HepG2 (cell line): ENCODE measurements around the gene PIEZO2. TPM values are rescaled to one million over a fixed set of nuclear protein-coding genes. Genes with fewer than 3 reads are reported as not detected.

ENCODE experiments used
- FIP1L1 ChIP-seq: fragments of 200-400 bp; formaldehyde crosslinking; IDR thresholded peaks from 2 replicates; pipeline ENCODE4 v1.6.1; 2018; ENCODE audit warnings: low read depth, mild to moderate bottlenecking, low read length, moderate library complexity, borderline replicate concordance; ENCODE audit not compliant: insufficient read depth
- FOXA3 ChIP-seq: IDR thresholded peaks from 2 replicates; pipeline ENCODE4 v1.6.1; 2016; ENCODE audit warnings: missing genetic modification reagents, missing compliant biosample characterization
- HOXA5 ChIP-seq: sonication (generic); formaldehyde crosslinking; IDR thresholded peaks from 2 replicates; pipeline ENCODE4 v1.4.0; 2020; ENCODE audit warnings: missing genetic modification reagents
- NRL ChIP-seq: sonication (generic); formaldehyde crosslinking; IDR thresholded peaks from 2 replicates; pipeline ENCODE4 v1.5.0; 2020; ENCODE audit warnings: missing genetic modification reagents, mild to moderate bottlenecking, moderate library complexity, borderline replicate concordance
- SIX1 ChIP-seq: sonication (generic); formaldehyde crosslinking; IDR thresholded peaks from 2 replicates; pipeline ENCODE4 v1.4.0; 2020; ENCODE audit warnings: missing genetic modification reagents, borderline replicate concordance
- SRF ChIP-seq: IDR thresholded peaks from 2 replicates; pipeline ENCODE4 v1.6.1; 2011; ENCODE audit warnings: mild to moderate bottlenecking, low read depth, low read length, moderate library complexity
- TBX2 ChIP-seq: sonication (generic); formaldehyde crosslinking; IDR thresholded peaks from 2 replicates; pipeline ENCODE4 v1.5.0; 2020; ENCODE audit warnings: missing genetic modification reagents, mild to moderate bottlenecking, borderline replicate concordance
- TEF ChIP-seq: sonication (generic); formaldehyde crosslinking; IDR thresholded peaks from 2 replicates; pipeline ENCODE4 v1.5.0; 2020; ENCODE audit warnings: missing genetic modification reagents
- USF2 ChIP-seq, 2 experiments: sonication (generic) in 1 of 2; formaldehyde crosslinking in 1 of 2; IDR thresholded peaks; 2 replicates each; pipeline versions ENCODE4 v1.5.1 to v1.6.1; 2011 to 2020; ENCODE audit warnings: borderline replicate concordance in 1 of 2, low read depth in 1 of 2, low read length in 1 of 2, mild to moderate bottlenecking in 1 of 2, missing genetic modification reagents in 1 of 2, moderate library complexity in 1 of 2
- XRCC5 ChIP-seq: fragments of 200-400 bp; formaldehyde crosslinking; optimal IDR thresholded peaks from 2 replicates; pipeline ENCODE3; 2017; ENCODE audit warnings: mild to moderate bottlenecking, low read length
- ZNF460 ChIP-seq: sonication (generic); formaldehyde crosslinking; IDR thresholded peaks from 2 replicates; pipeline ENCODE4 v1.5.1; 2020; ENCODE audit warnings: missing genetic modification reagents, mild to moderate bottlenecking, borderline replicate concordance
- ZNF609 ChIP-seq: sonication (generic); formaldehyde crosslinking; IDR thresholded peaks from 2 replicates; pipeline ENCODE4 v1.4.0; 2020; ENCODE audit warnings: mild to moderate bottlenecking, missing genetic modification reagents, borderline replicate concordance
- ZNF780A ChIP-seq: sonication (generic); formaldehyde crosslinking; IDR thresholded peaks from 2 replicates; pipeline ENCODE4 v1.8.0; 2022; ENCODE audit warnings: mild to moderate bottlenecking, missing genetic modification reagents, moderate library complexity
- polyA plus RNA-seq, 8 experiments: library from polyadenylated mRNA; depleted of rRNA in 3 of 8; stranded (reverse) in 7 of 8; unstranded in 1 of 8; fragments of >200 nt; fragmentation: Illumina TruSeq in 4 of 8; extraction: Trizol in 4 of 8; gene quantifications; 2 replicates each; pipeline versions ENCODE4 v1.2.1 to v1.2.3, GENCODE V29; 2011 to 2016; ENCODE audit warnings: low read depth in 4 of 8, missing spikeins in 1 of 8, mixed read lengths in 1 of 8; ENCODE audit not compliant: insufficient read depth in 1 of 8
- total RNA-seq, 5 experiments: library from RNA; depleted of rRNA; stranded (reverse); fragments of >200 nt; fragmentation: Illumina TruSeq; extraction: Trizol; gene quantifications; 2 replicates each; pipeline ENCODE4 v1.2.3, GENCODE V29; 2016; ENCODE audit warnings: low read depth in 1 of 5
- TF ChIP-seq, protein P1 (sequence below): sonication (generic); formaldehyde crosslinking; IDR thresholded peaks from 2 replicates; pipeline ENCODE4 v1.5.0; 2020; ENCODE audit warnings: mild to moderate bottlenecking, missing genetic modification reagents, borderline replicate concordance
- TF ChIP-seq, protein P2 (sequence below): sonication (generic); formaldehyde crosslinking; IDR thresholded peaks from 2 replicates; pipeline ENCODE4 v1.5.0; 2020; ENCODE audit warnings: missing genetic modification reagents, mild to moderate bottlenecking, borderline replicate concordance
- TF ChIP-seq, protein P3 (sequence below): sonication (generic); formaldehyde crosslinking; IDR thresholded peaks from 2 replicates; pipeline ENCODE4 v1.8.1; 2023; ENCODE audit warnings: missing genetic modification reagents, mild to moderate bottlenecking, borderline replicate concordance

PIEZO2 gene
- total and polyA plus RNA-seq, 2 of the 13 experiments (the other 11 are each of a cell fraction or from before 2014, with no cell fraction given) = 15.2 to 27.2 TPM

DNA sequence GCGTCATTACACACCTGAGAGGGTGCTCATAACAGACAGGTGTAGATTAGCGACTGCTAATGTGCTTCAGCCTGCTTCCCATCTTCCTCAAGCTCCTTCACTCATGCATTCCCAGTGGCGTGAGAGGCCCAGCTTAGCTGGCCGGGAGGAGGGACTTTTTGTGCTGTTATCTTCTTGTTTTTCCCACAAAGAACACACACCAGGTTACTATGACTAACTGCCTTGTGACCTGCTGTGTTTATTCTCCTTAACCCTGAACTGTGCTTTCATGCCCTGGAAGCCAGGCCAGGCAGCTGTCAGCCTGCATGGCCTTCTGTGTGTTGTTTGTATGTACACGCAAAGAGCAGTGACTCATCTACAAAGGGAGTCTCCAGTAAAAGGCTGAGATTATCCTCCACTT lies 143.8 kb downstream of the PIEZO2 start (continued):
- TF ChIP-seq, protein P1, sequence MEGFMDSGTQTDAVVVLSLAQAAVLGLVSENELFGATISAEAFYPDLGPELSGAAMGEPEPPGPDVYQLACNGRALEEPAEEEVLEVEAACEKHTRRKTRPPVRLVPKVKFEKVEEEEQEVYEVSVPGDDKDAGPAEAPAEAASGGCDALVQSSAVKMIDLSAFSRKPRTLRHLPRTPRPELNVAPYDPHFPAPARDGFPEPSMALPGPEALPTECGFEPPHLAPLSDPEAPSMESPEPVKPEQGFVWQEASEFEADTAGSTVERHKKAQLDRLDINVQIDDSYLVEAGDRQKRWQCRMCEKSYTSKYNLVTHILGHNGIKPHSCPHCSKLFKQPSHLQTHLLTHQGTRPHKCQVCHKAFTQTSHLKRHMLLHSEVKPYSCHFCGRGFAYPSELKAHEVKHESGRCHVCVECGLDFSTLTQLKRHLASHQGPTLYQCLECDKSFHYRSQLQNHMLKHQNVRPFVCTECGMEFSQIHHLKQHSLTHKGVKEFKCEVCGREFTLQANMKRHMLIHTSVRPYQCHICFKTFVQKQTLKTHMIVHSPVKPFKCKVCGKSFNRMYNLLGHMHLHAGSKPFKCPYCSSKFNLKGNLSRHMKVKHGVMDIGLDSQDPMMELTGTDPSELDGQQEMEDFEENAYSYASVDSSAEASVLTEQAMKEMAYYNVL (CRISPR knock-in tag) = no peak; the same call in 1 of the 2 replicates
- TF ChIP-seq ZNF780A (no peak), SRF (no peak), XRCC5 (peak; percentile 52), TEF (no peak), USF2 (IDR thresholded peaks at IDR 0.05; ENCODE audit: low read depth, low read length) (no peak), USF2 (CRISPR knock-in tag; IDR thresholded peaks at IDR 0.05; ENCODE audit: borderline replicate concordance) (no peak), NRL (CRISPR knock-in tag) (no peak), ZNF460 (CRISPR knock-in tag) (no peak), HOXA5 (peak; percentile 58; the same call in 1 of the 2 replicates), FIP1L1 (no peak), FOXA3 (CRISPR knock-in tag) (peak; percentile 99), ZNF609 (CRISPR knock-in tag) (peak; percentile 95), TBX2 (CRISPR knock-in tag) (peak; percentile 96), SIX1 (CRISPR knock-in tag) (peak; percentile 71; the same call in 1 of the 2 replicates)
- TF ChIP-seq, protein P2, sequence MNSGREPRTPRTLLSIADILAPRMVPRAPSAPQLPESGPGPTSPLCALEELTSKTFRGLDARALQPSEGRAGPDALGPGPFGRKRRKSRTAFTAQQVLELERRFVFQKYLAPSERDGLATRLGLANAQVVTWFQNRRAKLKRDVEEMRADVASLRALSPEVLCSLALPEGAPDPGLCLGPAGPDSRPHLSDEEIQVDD (CRISPR knock-in tag) = no peak
- TF ChIP-seq, protein P3, sequence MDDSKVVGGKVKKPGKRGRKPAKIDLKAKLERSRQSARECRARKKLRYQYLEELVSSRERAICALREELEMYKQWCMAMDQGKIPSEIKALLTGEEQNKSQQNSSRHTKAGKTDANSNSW (CRISPR knock-in tag) = no peak
